Measurements from ENCODE around the gene ACOT9.

GRCh38 chrX:23737413-23737812 lies 5.7 kb downstream of the ACOT9 start:
- TF ChIP-seq CEBPB (IDR thresholded peaks at IDR 0.05) (no peak), NFE2L2 (conservative IDR thresholded peaks at IDR 0.05; ENCODE audit: low read length) (no peak), RFX5 (IDR thresholded peaks at IDR 0.05) (no peak), EP300 (IDR thresholded peaks at IDR 0.05) (no peak)
- TF ChIP-seq, protein P1, sequence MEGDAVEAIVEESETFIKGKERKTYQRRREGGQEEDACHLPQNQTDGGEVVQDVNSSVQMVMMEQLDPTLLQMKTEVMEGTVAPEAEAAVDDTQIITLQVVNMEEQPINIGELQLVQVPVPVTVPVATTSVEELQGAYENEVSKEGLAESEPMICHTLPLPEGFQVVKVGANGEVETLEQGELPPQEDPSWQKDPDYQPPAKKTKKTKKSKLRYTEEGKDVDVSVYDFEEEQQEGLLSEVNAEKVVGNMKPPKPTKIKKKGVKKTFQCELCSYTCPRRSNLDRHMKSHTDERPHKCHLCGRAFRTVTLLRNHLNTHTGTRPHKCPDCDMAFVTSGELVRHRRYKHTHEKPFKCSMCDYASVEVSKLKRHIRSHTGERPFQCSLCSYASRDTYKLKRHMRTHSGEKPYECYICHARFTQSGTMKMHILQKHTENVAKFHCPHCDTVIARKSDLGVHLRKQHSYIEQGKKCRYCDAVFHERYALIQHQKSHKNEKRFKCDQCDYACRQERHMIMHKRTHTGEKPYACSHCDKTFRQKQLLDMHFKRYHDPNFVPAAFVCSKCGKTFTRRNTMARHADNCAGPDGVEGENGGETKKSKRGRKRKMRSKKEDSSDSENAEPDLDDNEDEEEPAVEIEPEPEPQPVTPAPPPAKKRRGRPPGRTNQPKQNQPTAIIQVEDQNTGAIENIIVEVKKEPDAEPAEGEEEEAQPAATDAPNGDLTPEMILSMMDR (IDR thresholded peaks at IDR 0.05), result no peak
